Tongue (tissue), 1 donor: ENCODE measurements around the gene ARHGAP29. TPM values are rescaled to one million over a fixed set of nuclear protein-coding genes. Genes with fewer than 3 reads are reported as not detected.

ENCODE experiments used
- total RNA-seq: library from RNA; depleted of rRNA; stranded (reverse); fragments of >200 nt; gene quantifications from one replicate; pipeline ENCODE4 v1.2.3, GENCODE V29; 2014

The ARHGAP29 gene
- total RNA-seq, 1 donor from 2014 or later: 59.6 TPM

Other genes with a start within 250 kb of the ARHGAP29 start
- gene ABCA4, start 116.4 kb downstream of the ARHGAP29 start, total RNA-seq: 2.2 TPM
- 44.0 TPM for gene ABCD3, start 180.8 kb upstream of the ARHGAP29 start, total RNA-seq